Measurements from ENCODE around the gene ARL15.

Gene ARL15

DNA sequence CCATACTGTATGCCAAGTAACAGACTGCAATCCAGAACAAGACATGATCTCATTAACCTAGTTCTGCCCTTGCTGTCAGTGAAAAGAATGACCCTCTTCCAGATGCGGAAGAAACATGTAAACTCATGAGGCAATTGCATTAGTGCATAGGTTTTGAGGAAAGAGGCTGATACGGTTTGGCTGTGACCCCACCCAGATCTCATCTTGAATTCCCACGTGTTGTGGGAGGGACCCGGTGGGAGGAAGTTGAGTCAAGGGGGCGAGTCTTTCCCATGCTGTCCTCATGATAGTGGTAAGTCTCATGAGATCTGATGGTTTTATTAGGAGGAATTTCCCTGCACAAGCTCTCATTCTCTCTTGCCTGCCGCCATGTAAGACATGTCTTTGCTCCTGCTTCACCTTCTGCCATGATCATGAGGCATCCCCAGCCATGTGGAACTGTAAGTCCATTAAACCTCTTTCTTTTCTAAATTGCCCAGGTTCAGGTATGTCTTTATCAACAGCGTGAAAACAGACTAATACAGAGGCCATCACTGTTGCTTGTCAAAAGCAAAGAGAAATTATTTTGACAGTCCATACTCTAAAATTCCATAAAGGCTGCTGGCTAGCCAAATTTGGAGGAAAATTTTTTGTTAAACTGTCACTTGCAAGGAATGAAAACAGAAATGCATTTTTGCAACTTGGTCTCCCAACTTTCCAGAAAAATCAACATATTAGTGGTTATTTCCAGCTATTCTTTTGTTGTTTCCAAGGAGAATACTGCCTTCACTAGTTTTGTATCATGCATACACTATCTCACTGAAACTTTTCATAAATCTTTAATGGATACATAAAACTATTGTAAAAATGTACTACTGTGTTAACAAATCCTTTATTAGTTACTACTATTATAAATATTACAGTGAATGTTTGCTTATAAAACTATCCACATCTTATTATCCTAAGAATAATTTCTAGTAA lies 3.2 kb upstream of the ARL15 start:
- DNase-seq (ENCODE audit: low read depth) = no peak

DNA sequence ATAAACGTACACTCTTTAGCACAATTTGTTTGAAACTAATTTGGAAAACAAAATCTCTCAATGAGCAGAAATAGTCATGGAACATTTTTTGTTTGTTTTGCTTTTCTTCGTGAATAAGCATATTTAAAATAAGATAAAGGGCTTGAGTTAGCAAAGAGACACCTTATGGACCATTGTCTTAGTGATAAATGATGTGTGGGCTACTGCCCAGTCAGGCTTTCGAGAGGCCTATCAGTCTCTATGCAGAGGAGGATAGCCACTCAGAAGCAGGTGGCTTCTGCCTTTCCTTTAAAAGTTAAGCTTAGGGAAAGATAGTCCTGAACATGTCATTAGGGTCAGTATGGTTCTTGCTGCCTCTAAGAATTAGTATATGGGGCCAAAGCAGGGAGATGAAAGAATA lies 2.1 kb upstream of the ARL15 start:
- DNase-seq (ENCODE audit: low read depth) = no peak

DNA sequence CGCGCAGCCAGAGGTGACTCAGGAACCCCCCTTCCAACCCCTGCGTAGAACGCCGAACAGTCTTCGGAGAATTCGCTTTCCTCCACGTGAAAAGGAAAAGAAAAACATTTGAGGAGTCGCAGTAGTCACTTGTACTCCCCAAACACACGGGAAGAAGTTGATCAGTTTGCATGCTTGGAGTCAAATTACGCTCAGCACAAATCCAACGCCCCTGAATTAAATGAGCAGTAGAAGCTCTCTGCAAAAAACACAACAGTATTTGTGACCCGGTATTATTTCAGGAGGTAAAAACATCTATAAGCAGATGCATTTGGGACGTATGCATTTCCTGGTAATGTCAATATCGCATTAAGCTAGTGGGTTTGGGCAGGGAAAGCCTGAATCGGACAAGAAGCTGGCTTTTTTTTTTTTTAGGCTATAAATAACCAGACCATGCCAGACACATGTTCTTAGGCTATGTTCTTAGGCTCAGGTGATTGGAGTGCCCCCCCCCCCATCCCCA lies 854 bp upstream of the ARL15 start:
- no peak for DNase-seq (ENCODE audit: low read depth)

DNA sequence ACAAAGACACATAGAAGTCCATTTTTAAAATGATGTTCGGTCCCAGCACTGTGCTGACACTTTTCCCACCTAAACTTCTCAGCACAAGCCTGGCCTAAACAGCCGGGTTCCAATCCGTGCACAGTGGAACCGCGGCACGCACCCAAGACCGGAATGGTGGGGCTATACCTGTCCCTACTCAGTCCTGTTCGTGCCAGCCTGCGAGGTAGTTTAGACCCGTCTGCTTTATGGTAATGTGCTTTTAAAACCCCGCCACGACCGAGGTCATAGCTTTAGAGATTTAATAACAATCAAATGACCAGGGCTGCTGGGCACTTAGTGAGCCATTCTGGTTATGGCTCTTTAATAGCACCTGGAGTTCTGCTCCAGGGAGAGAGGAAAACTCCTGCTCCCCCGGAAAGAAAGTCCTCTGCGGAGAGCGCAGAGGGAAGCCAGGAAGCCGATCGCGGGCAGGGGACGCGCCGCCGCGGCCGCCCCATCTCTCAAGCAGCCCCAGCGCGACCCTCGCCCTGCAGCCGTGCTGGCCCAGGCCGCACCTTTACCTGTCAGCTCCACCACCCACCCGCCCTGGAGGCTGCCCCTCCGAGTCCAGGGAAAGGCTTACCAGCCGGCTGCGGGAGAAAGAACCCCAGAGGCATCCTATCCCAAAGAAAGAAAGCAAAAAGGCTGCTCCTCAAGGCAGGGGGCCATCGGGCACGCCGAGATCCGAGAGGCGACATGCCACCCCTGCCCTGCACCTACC lies 511 bp downstream of the ARL15 start:
- DNase-seq (ENCODE audit: low read depth) = no peak

DNA sequence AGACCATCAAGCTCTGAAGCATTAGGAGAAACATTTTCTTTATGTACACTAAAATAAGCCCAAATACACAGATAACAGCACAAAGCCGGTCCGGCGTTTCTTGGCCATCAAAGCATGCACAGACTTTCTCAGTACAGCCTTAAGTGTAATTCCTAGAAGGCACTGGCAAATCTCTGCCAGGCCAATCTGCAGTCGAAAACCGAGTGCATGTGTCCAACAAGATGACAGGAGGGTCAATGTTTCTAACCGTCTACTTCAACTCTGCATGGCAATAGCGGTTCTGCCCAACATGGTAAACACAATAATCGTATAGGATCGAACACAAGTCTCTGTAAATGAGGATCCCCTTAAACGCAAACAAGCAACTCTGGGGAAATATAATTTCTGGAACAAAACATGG lies 1.1 kb downstream of the ARL15 start:
- DNase-seq (ENCODE audit: low read depth) = no peak

DNA sequence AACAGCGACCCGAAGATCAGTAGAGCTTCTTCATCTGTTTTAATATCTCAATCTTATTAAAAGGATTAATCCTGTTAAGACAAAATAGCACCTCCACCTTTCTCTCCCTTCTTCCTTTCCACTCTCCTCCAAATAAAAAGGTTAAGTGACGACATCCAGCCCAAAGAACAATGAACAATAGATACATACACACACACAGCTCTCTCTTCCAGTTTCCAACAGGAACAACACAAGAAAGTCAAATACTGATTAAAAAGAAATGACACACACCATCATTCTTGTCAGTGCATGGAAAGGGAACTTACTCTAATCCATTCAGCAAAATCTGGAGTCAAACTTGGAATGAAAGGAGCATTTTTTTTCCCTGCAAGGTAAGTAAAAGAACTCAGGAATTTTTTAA lies 2.8 kb downstream of the ARL15 start:
- no peak for DNase-seq (ENCODE audit: low read depth)

DNA sequence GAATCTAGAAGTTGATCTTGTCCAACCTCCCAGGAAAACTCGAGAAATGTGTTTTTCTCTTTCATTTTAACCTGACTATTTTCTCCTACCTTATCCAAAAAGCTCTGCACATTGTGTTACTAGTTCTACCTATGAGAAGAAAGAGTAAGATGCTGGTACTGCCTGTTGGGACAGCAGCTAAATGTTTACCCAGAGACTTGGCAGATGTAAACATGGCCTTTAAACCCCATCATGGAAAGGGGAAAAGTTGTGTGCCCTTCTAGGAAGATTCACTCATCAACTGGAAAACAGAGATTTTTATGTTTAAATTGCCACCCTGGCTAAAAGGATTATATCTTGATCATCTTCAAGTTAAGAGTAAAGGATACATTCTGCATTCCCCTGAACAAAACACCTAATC lies 3.5 kb downstream of the ARL15 start:
- DNase-seq (ENCODE audit: low read depth) = no peak

DNA sequence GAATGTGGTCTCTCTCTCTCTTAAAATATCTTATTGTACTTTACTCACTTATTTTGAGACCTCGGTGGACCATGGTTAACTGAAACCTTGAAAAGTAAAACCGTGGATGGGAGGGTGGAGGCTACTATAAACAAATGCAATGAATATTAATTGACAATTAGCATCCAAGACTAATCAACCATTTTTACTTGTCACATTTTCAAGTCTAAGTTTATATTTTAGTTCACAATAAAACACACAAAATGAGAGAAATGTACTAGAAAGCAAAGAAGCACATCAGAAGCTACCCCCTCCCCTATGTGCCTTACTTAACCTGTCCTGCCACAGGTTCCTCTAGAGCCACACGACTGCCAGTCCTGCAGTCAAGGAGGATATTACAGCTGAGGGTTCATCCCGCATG lies 4.6 kb downstream of the ARL15 start:
- DNase-seq (ENCODE audit: low read depth) = no peak

DNA sequence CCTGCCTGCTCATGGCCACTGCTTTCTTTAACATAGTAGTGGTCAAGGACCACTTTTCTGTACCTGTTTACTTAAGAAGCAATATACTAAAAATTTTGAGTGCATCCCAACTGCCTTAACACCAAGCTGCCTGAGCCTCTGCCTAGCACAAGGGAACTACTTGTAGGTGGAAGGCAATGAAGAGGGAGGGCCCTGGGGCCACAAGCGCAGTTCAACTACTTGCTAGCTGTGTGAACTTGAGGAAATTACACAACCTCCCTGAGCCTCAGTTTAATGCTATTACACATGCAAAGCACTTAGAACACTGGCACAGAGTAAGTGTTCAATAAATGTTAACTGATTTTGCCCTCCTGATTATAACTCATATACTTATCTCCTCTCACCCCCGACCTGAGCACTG lies 6.3 kb downstream of the ARL15 start:
- no peak for DNase-seq (ENCODE audit: low read depth)

DNA sequence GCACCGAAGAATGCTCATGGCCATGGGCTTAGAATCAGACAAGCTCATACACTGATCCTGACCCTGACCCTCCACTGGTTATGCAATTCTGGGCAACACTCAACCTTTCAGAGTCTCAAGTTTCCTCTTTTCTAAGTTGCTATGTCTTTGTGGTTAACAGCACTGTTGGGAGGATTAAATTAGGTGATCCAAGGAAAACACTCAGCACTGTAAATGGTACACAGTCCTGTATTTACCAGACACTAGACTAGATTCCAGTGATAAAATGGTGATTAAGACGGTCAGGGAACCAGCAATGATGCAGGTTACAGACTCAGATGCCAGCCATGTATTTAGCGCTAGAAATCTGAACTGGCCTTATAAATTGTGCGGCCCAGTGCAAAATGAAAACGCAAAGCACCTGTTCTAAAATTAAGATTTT lies 8.1 kb downstream of the ARL15 start:
- DNase-seq (ENCODE audit: low read depth) = no peak

DNA sequence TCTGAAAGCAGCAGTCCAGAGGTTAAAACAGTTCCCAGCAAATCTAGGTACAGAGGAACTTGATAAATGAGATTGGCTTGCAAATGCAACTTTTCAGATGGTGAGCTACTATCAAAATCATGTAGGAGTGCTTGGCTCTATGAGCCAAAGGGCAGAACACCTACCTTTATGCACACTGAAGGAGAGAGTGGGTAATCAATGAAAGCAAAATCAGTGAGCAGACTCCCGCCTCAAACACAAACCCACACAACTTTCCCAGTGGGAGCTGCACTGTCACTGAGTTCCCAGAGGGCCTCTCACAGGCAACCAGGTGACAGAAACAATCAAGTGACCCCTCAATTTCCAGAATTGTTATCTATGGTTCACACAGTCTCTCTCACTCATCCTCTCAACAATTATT lies 8.5 kb downstream of the ARL15 start:
- DNase-seq (ENCODE audit: low read depth) = no peak

DNA sequence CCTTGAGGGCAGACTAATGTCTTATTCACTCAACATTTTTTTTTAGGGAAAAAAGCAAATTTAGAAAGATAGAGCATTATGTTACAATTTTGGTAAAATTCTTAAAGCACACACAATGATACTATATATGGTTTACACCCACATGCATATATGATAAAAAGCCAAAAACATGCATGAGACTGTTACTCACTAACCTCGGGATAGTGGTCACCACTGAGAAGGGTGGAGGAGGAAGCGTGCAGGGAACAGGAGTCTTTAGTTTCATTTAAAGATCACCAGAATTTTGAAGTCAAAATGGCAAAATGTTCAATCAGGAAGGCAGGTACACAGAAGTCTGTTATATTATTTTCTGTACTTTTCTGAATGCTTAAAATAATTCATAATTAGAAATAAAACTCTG lies 9.2 kb downstream of the ARL15 start:
- no peak for DNase-seq (ENCODE audit: low read depth)

DNA sequence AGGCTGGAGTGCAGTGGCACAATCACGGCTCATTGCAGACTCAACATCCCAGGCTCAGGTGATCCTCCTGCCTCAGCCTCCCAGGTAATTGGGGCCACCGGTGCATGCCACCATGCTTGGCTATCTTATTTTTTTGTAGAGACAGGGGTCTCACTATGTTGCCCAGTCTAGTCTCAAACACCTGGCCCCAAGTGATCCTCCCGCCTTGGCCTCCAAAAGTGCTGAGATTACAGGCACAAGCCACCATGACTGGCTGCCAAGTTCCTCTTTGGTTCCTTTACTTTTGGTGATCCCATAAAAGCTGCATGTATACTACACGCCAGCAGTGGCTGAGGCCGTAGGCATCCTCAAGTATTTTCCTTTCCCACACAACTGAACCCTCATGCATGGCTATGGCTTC lies 11.4 kb downstream of the ARL15 start:
- DNase-seq (ENCODE audit: low read depth) = no peak

DNA sequence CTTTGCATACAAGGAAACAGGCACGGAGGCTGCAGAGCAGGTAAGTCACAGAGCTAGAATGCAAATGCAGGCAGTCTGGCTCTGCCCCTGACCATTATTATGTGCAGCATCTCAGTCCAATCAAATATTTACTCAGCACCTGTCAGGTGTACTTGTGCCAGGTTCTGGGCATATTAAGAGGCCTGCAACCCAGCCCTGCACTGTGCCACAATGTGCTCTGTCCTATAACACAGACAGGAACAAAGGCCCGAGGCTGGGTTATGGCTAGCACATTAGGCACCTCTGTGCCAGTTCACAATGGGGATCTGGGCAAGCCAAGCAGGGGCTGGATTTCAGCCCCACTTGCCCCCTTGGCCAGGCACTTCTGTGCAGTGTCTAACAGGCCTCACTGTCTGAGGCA lies 14.0 kb downstream of the ARL15 start:
- no peak for DNase-seq (ENCODE audit: low read depth)

DNA sequence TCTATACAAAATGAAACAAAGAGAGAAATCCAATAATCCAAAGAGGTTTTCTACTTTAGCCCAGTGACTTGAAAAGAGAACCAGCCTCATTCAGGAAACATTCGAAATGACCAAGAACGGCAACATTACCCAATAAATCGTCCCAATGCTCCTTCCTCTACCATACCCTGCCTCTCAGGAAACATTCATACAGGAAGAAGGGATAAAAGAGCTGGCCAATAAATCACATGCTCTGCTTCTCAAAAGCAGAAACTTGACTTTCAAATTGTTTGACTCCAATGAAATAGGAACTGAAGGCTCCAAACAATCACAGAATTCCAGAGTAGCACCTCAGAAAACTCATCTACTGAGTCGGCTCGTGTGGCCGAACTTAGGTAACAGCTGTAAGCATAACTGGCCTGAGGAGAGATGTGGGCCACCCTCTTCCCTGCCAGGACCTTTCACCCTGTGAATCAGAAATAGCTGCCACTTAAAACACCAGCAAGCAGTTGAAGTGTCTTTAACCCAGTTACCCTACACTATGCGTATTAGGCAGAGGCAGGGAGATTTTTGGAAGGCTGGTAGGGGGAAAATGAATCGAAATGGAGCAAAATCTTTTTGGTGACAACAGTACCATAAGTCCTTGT lies 14.6 kb downstream of the ARL15 start:
- DNase-seq (ENCODE audit: low read depth) = no peak

DNA sequence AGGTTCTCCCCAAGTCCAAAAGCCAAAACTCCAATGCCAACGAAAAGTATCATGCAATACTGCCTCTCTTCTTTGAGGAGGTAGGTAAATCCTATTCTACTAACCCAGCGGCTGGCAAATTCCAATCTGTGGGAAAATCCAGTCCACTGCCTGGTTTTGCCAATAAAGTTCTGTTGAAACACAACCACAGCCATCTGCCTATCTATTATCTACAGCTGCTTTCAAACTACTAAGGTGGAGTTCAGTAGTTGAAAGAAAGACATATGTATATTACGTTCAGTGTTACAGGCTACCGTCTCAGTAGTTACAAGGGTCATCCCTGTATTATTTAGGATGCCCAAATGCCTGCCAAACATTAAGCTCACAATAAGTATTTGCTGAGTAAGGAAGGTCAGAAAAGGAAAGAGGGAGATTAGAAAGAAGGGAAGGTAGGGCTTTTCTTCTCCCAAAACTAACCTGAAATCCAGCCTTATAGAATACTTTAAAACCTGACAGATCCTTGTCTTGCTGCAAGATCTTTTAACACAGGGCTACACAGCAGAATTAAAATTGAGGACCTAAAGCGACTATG lies 16.2 kb downstream of the ARL15 start:
- no peak for DNase-seq (ENCODE audit: low read depth)

DNA sequence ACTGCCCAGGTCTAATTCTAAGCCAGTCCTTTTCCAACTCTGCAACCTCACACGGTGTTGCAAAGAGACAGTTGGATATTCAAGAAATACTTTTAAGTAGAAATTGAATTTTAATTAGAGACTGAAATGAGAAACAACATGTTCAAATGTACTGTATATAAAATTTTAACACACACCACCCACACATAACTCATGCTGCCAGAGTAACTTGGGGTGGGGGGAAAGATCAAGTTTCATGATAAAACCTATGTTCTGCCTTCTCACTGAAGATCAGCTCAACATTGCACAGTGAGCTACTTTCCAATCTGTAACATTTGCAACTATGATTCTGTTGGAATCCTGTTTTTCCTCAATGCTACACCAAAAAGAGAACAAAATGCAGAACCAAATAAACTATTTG lies 17.5 kb downstream of the ARL15 start:
- DNase-seq (ENCODE audit: low read depth) = no peak

DNA sequence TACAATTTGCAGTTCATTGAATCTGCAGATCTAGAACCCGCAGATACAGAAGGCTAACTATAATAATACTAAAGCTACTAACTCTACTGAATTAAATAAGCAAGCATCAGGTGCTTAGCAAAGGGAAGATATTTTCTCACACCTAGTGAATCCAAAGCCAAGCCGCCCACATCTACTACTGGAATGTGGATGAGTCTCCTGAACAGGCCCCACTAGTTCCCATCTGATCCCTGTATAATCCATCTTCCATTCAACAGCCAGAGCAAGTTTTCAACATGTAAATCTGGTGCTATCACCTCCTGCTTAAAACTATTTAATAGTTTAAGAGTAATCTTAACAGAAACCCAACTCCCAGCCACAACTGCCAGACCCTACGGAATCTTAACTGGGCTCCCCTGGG lies 18.9 kb downstream of the ARL15 start:
- DNase-seq (ENCODE audit: low read depth) = no peak

DNA sequence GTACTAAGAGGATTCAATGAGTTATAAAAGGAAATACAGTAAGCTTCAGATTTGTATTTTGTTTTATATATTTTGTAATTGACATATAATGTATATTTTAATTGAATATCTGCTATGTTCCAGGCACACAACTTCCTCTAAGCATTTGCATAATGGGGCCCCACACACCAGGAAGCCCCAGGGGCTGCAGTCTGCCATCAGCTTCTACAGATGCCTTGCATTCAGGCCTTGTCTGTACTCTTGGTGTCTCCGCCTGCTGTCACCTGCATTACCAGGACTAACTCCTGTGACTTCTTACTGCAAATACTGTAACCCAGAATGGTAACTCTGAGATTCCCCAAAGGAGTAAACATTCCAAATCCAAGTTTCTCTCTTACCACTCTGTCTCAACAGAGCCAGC lies 20.6 kb downstream of the ARL15 start:
- DNase-seq (ENCODE audit: low read depth) = no peak

DNA sequence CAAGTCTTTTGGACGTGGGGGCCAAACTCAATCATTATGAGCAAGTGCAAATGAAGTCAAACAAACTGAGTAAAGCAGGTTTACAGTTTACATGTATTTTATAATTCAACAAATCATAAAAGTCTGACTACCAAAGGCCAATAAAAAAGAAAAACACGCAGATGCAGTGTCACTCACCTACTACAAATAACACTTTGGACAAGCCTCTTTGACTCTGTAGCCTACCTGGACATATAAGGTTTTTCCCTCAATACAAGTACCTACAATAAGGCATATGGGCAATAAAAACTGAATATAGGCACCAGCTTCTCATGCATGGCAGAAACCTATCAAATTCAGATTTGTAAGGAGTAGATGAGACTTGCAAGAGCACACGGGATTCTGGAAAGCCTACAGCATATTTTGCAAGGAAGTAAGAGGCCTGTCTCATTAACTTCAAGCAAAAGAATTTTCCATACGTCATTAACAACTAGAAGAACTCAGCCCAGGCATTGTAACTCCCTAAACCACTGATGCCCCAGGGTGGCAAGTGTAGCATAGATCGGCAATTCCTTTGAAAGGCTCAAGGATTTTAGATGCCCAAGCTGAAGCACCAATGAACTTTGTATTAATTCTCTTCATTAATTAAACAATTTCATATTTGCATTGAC lies 21.7 kb downstream of the ARL15 start:
- DNase-seq (ENCODE audit: low read depth) = no peak

DNA sequence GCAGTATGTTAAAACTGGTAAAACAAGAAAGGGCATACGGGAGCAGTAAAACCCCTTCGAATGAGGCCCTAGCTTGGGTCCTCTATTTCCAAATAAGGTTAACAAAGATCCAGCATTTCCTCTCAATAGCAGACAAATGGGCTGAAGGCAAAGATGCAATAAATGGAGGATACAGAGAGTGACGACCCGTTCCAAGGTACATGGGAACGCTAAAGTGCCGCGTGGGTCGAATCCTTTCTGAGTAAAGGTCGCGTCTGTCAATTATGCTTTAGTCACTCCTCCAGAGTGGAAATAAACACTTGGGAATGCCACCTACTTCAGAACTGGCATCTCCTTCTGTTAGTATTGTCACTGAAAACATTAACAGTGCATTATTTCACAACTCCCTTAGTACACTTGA lies 24.7 kb downstream of the ARL15 start:
- DNase-seq (ENCODE audit: low read depth) = no peak

DNA sequence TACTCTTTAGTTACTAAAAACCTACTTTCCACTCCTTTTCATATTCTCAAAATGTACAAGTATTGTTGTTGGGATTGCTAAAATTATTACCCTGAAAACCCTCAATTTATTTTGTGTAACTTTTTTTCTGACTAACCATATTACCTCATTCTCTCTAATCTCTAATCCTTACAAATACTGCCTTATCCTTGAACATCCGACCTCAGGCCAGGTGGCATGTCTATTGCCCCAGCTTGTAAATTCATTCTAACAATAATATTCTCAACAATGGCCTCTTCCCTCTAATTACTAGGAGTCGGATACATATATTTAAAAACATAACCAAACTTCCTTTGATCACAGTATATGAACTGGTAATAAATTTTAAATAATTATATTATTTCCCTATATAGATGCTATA lies 25.8 kb downstream of the ARL15 start:
- no peak for DNase-seq (ENCODE audit: low read depth)
